PC-3 (cell line): ENCODE data around the gene RFX1. TPM values are rescaled to one million over a fixed set of nuclear protein-coding genes. Genes with fewer than 3 reads are reported as not detected.

Experiments
- ATAC-seq: fragments of 200-7000 bp; cut with Tn5 transposase; 2 replicates; pipeline ENCODE4 v1.9.1; 2020; ENCODE audit warnings: mild to moderate bottlenecking, moderate library complexity
- BruUV-seq: library from RNA; stranded (reverse); fragments of 400-500 nt; replicated peaks from 2 replicates; lab custom pipeline; 2021; lab: Mats Ljungman, UMichigan
- CTCF ChIA-PET: fragments of 300-600 bp; sonication (Branson Sonifier 250); formaldehyde crosslinking; loops from one replicate; lab custom pipeline; 2022; ENCODE audit warnings: antibody characterized with exemption; lab: Charles Lee
- POLR2A ChIA-PET: fragments of 300-600 bp; sonication (Branson Sonifier 250); formaldehyde crosslinking; loops from one replicate; lab custom pipeline; 2022; ENCODE audit warnings: antibody characterized with exemption; ENCODE audit not compliant: unreplicated experiment; lab: Charles Lee
- DNase-seq: peaks from one replicate; pipeline ENCODE4 v3.0.0-alpha.2; 2015
- H2AFZ ChIP-seq: fragments of 300-600 bp; sonication (generic); 2 replicates; pipeline ENCODE4 v1.6.0; 2016; ENCODE audit warnings: antibody characterized with exemption, low read length
- H3F3A ChIP-seq: fragments of 300-600 bp; sonication (generic); one replicate; pipeline ENCODE4 v1.6.0; 2017; ENCODE audit warnings: antibody characterized with exemption, low read length, control low read depth, mild to moderate bottlenecking; ENCODE audit not compliant: unreplicated experiment
- H3K27ac ChIP-seq: fragments of 300-600 bp; sonication (generic); 2 replicates; pipeline ENCODE4 v1.5.1; 2016; ENCODE audit warnings: mild to moderate bottlenecking, low read length
- H3K27me3 ChIP-seq: fragments of 300-600 bp; sonication (generic); 2 replicates; pipeline ENCODE4 v1.6.1; 2016; ENCODE audit warnings: low read length, mixed read lengths
- H3K36me3 ChIP-seq: fragments of 300-600 bp; sonication (generic); 2 replicates; pipeline ENCODE4 v1.6.1; 2016; ENCODE audit warnings: low read depth, mixed run types, low read length, mixed read lengths
- H3K4me1 ChIP-seq: fragments of 300-600 bp; sonication (generic); 2 replicates; pipeline ENCODE4 v1.5.1; 2016; ENCODE audit warnings: low read length; ENCODE audit not compliant: insufficient read depth
- H3K4me2 ChIP-seq: fragments of 300-600 bp; sonication (generic); 2 replicates; pipeline ENCODE4 v1.6.0; 2016; ENCODE audit warnings: low read length
- H3K4me3 ChIP-seq: fragments of 300-600 bp; sonication (generic); 2 replicates; pipeline ENCODE4 v1.5.1; 2016; ENCODE audit warnings: mild to moderate bottlenecking, low read length, mixed read lengths
- H3K79me2 ChIP-seq: fragments of 300-600 bp; sonication (generic); 2 replicates; pipeline ENCODE4 v1.6.1; 2017; ENCODE audit warnings: low read length, mixed read lengths
- H3K9ac ChIP-seq: fragments of 300-600 bp; sonication (generic); 2 replicates; pipeline ENCODE4 v1.6.0; 2016; ENCODE audit warnings: mild to moderate bottlenecking, low read length
- H3K9me2 ChIP-seq: fragments of 300-600 bp; sonication (generic); replicated peaks from 2 replicates; pipeline ENCODE4 v1.6.1; 2016; ENCODE audit warnings: mixed run types, low read length, mixed read lengths
- H3K9me3 ChIP-seq: fragments of 300-600 bp; sonication (generic); 2 replicates; pipeline ENCODE4 v1.6.1; 2016; ENCODE audit warnings: low read length, mixed read lengths
- H4K20me1 ChIP-seq: fragments of 300-600 bp; sonication (generic); 2 replicates; pipeline ENCODE4 v1.6.1; 2016; ENCODE audit warnings: low read length, mixed read lengths
- EZH2 ChIP-seq: fragments of 300-600 bp; sonication (generic); IDR thresholded peaks from one replicate; pipeline ENCODE4 v1.6.1; 2017; ENCODE audit warnings: antibody characterized with exemption, mild to moderate bottlenecking, low read length; ENCODE audit not compliant: unreplicated experiment
- EZH2phosphoT487 ChIP-seq: fragments of 300-600 bp; sonication (generic); IDR thresholded peaks from 2 replicates; pipeline ENCODE4 v1.6.1; 2018; ENCODE audit warnings: mild to moderate bottlenecking, antibody characterized with exemption, low read length, borderline replicate concordance
- intact Hi-C: fragments of 100-400 bp; cut with micrococcal nuclease; formaldehyde crosslinking; loops from 2 replicates; pipeline ENCODE4 v1.9.0; 2023
- total RNA-seq: library from RNA; depleted of rRNA; stranded (reverse); fragments of >200 nt; gene quantifications from 2 replicates; pipeline ENCODE4 v1.2.3, GENCODE V29; 2014
- TF ChIP-seq, protein P1 (sequence below): fragments of 300-600 bp; sonication (generic); conservative IDR thresholded peaks from 2 replicates; pipeline ENCODE4 v1.5.1; 2017; ENCODE audit warnings: antibody characterized with exemption, low read depth, mild to moderate bottlenecking, low read length

RFX1 gene
- total RNA-seq, 1 experiment from 2014 or later: 7.5 TPM

- Histone ChIP-seq H4K20me1 (no peaks in the 10 kb centered on the region), H3K36me3 (peaks cover 58% of the 10 kb centered on the region), H3K9me3 (no peaks in the 10 kb centered on the region), H3K4me3 (no peak overlapping the region), H3F3A (no peaks in the 10 kb centered on the region), H2AFZ (no peak overlapping the region), H3K4me2 (no peak overlapping the region), H3K9ac (no peak overlapping the region), H3K79me2 (no peaks in the 10 kb centered on the region), H3K4me1 (no peaks in the 10 kb centered on the region), H3K27ac (no peak overlapping the region), H3K9me2 (no peaks in the 10 kb centered on the region), H3K27me3 (no peaks in the 10 kb centered on the region)
- DNase-seq (no peak), ATAC-seq (no peak)
- ChIA-PET POLR2A (interaction anchor here (0.5 kb wide), 1 partner anchor 17 kb away, joined by 4 read pairs; no protein-coding TSS in a partner anchor), CTCF (no interaction called here)
- intact Hi-C loops: no loop called here
- BruUV-seq: no TSS peak
- TF ChIP-seq EZH2: no peak
- TF ChIP-seq, protein P1, sequence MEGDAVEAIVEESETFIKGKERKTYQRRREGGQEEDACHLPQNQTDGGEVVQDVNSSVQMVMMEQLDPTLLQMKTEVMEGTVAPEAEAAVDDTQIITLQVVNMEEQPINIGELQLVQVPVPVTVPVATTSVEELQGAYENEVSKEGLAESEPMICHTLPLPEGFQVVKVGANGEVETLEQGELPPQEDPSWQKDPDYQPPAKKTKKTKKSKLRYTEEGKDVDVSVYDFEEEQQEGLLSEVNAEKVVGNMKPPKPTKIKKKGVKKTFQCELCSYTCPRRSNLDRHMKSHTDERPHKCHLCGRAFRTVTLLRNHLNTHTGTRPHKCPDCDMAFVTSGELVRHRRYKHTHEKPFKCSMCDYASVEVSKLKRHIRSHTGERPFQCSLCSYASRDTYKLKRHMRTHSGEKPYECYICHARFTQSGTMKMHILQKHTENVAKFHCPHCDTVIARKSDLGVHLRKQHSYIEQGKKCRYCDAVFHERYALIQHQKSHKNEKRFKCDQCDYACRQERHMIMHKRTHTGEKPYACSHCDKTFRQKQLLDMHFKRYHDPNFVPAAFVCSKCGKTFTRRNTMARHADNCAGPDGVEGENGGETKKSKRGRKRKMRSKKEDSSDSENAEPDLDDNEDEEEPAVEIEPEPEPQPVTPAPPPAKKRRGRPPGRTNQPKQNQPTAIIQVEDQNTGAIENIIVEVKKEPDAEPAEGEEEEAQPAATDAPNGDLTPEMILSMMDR: no peak
- TF ChIP-seq EZH2phosphoT487: no peak
These were observed 87.3 kb downstream of the RFX1 start for GRCh38 chr19:13918726-13919411.

- BruUV-seq: no TSS peak
- H3K9me2 ChIP-seq: no peaks in the 10 kb centered on the region
- no peak overlapping the region for H3K27ac ChIP-seq
- ATAC-seq (no peak), DNase-seq (no peak)
- TF ChIP-seq EZH2 (no peak), EZH2phosphoT487 (no peak)
- TF ChIP-seq, protein P1: no peak
- no peak overlapping the region for H3K9ac ChIP-seq
- intact Hi-C loops: no loop called here
- no peak overlapping the region for H3K4me3 ChIP-seq
- H3K4me2 ChIP-seq: no peak overlapping the region
- no peaks in the 10 kb centered on the region for H3K79me2 ChIP-seq
- ChIA-PET POLR2A (no interaction called here), CTCF (no interaction called here)
- H3K4me1 ChIP-seq: no peaks in the 10 kb centered on the region
- H3K27me3 ChIP-seq: no peaks in the 10 kb centered on the region
- peaks cover 56% of the 10 kb centered on the region for H3K36me3 ChIP-seq
- no peak overlapping the region for H2AFZ ChIP-seq
- no peaks in the 10 kb centered on the region for H4K20me1 ChIP-seq
- no peaks in the 10 kb centered on the region for H3F3A ChIP-seq
- H3K9me3 ChIP-seq: no peaks in the 10 kb centered on the region
These were observed 88.2 kb downstream of the RFX1 start for GRCh38 chr19:13917888-13918406.

DNA sequence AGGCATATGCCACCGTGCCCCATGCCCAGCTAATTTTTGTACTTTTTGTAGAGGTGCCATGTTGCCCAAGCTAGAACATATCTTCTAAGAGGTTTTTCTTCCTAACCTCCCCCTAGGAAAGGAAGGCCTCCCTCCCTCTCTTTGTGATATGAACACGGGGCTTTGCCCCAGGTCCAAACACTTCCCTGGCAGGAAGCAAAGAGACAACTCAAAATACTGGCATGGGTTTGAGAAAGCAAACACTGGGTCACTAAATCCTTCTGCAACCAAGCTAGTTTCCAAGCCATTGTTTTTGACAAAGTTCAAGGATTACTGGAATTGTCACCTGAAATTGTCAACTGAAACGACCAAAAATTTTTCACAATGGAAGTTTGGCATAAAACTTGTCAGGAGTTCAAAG lies 91.3 kb downstream of the RFX1 start:
- no peak for ATAC-seq
- CTCF ChIA-PET: interaction anchor here (0.7 kb wide), 1 partner anchor 127 kb away, joined by 9 read pairs; no protein-coding TSS in a partner anchor
- no TSS peak for BruUV-seq
- H3F3A ChIP-seq: no peaks in the 10 kb centered on the region
- DNase-seq: no peak
- no peaks in the 10 kb centered on the region for H3K4me1 ChIP-seq
- no peak for TF ChIP-seq EZH2
- TF ChIP-seq EZH2phosphoT487: no peak
- H3K27ac ChIP-seq: no peak overlapping the region
- H3K9me2 ChIP-seq: no peaks in the 10 kb centered on the region
- no peaks in the 10 kb centered on the region for H3K27me3 ChIP-seq
- no peak overlapping the region for H3K9ac ChIP-seq
- no peak overlapping the region for H2AFZ ChIP-seq
- H3K79me2 ChIP-seq: no peaks in the 10 kb centered on the region
- H4K20me1 ChIP-seq: no peaks in the 10 kb centered on the region
- H3K4me3 ChIP-seq: no peak overlapping the region
- H3K4me2 ChIP-seq: no peak overlapping the region
- no peaks in the 10 kb centered on the region for H3K9me3 ChIP-seq
- intact Hi-C loops: no loop called here
- H3K36me3 ChIP-seq: peaks cover 37% of the 10 kb centered on the region
- POLR2A ChIA-PET: no interaction called here
